ENCODE data around the gene ZNF845.

DNA sequence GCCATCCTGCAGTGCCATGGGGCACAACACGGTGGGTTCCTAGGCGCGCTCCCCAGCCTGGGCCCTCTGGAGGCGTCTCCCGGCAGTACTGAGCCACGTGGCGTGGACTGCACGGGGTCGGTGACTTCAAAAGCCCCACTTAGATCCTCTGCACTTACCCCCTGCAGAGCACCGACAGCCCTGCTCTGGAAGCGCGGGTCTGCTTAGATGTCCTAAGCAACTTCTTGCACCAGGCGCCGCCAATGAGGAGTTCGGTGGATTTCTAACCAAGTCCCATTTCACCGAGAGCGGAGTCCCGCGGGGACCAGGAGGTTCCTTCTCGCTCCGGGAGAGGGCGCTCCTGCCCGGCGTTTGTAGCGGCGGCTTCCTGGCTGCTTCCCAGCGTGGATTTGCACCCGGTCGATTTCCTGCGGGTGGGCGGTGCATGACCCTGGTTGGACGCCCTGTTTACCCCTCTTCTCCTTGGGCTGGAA is 25.2 kb upstream of the ZNF845 start:
- TF ChIP-seq, protein P1, sequence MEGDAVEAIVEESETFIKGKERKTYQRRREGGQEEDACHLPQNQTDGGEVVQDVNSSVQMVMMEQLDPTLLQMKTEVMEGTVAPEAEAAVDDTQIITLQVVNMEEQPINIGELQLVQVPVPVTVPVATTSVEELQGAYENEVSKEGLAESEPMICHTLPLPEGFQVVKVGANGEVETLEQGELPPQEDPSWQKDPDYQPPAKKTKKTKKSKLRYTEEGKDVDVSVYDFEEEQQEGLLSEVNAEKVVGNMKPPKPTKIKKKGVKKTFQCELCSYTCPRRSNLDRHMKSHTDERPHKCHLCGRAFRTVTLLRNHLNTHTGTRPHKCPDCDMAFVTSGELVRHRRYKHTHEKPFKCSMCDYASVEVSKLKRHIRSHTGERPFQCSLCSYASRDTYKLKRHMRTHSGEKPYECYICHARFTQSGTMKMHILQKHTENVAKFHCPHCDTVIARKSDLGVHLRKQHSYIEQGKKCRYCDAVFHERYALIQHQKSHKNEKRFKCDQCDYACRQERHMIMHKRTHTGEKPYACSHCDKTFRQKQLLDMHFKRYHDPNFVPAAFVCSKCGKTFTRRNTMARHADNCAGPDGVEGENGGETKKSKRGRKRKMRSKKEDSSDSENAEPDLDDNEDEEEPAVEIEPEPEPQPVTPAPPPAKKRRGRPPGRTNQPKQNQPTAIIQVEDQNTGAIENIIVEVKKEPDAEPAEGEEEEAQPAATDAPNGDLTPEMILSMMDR (IDR thresholded peaks at IDR 0.05; ENCODE audit: low read length) = no peak
- TF ChIP-seq EZH2 (IDR thresholded peaks at IDR 0.05; ENCODE audit: borderline replicate concordance, low read length) = no peak

Data from OCI-LY1 (cell line).